Dermis blood vessel endothelial cell (primary cell): ENCODE results near the gene ZNF827. TPM values are rescaled to one million over a fixed set of nuclear protein-coding genes. Genes with fewer than 3 reads are reported as not detected.

Source experiments
- DNase-seq: peaks from one replicate; pipeline ENCODE4 v3.0.0; 2010
- total RNA-seq: library from RNA; depleted of rRNA; stranded (reverse); fragments of >200 nt; gene quantifications from 2 replicates; pipeline ENCODE4 v1.2.3, GENCODE V29; 2014

The ZNF827 gene
- total RNA-seq, 1 donor from 2014 or later, result 4.4 TPM

DNA sequence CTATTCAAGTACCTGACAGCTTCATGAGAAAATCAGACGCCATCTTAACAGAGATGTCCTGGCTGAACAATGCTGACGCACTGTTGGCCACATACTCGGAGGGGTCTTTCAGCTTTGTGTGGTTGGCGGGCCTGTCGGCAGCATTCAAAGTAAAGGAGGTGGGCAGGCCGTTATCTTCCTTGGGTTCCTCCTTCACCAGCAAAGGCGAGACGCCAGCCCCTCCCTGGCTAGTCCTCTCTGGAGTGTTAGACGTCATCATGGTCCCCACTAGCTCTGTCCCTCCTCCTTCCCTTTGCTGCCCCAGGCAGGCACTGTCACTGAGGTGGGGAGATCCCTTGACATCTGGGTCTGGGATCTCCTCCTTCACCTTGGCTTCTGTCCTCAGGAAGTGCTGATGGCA is 53.0 kb downstream of the ZNF827 start:
- DNase-seq, result no peak

DNA sequence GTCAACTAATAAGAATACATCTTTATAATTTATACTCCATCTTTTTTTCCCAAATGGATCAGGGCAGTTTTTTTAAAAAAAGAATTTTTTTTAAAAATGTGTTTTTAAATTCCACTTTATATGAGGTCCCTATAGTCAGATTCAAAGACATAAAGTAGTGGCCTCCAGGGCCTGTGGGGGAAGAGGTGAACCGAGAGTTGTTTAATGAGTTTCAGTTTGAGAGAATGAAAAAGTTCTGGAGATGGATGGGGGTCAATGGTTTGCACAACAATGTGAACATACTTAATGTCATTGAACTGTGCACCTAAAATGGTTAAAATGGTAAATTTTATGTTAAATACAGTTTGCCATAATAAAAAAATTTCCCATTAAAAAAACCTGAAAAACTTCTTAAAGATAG is 53.8 kb downstream of the ZNF827 start:
- DNase-seq, result no peak

- DNase-seq, result no peak
Measured at GRCh38 chr4:145883101-145883694, 55.4 kb downstream of the ZNF827 start.

- no peak for DNase-seq
Measured at GRCh38 chr4:145882604-145883003, 56.0 kb downstream of the ZNF827 start.

DNA sequence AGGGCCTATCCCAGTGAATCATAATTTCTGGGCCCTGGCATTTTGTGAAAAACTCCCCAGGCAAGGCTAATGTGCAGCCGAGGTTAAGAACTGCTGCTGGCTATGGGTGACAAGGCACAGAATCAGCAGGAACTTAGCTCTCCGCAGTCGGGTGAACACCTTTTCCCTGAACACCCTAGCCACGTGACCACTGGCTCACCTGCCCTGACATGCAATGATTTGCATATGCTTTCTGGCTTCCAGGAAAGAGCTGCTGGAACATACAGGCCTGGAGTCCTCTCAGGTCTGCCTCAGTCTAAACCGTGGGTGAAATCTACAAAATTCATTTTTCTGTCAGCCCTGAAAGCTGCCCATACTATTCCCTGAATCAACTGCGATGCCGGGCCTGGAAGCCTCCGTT is 56.6 kb downstream of the ZNF827 start:
- DNase-seq, result no peak

DNA sequence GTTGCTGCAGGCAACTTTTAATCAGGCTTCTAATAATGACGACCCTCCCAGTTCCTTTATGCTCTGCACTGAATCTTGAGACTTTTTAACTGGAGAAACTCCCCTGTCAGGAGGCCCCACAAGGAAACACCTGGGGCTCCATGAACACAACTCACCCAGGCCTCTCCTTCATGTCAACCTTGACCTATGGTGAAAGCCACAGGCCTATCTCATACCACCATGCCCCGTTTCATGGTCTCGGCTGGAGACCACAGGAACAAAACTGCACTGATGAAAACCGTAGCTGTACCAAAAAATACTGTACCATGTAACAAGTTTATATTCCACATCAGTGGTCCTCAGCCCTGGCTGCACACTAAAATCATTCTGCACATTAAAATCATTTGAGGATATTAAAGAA is 57.0 kb downstream of the ZNF827 start:
- DNase-seq, result no peak

GRCh38 chr4:145880355-145880960 is 58.2 kb downstream of the ZNF827 start:
- no peak for DNase-seq

DNA sequence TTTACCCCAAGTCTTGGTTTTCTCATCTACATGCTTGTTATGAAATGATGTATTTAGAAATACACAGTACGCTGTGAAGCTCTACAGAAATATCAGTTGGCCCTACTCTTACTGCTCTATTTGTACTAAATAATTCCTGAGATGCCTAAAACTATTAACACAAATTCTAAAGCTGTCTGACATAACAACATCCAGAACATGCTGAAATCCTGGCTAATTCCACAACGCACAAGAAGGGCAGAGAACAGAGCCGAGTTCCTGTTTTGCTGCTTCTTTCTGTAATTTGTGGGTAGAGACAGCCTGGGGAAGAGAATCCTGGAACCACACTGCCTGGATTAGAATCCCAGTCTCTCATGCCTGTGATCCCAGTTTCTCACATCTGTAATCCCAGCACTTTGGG is 59.0 kb downstream of the ZNF827 start:
- no peak for DNase-seq

- DNase-seq, result peak; percentile 47
Measured at GRCh38 chr4:145878501-145879435, 59.9 kb downstream of the ZNF827 start.

- no peak for DNase-seq
Measured at GRCh38 chr4:145876531-145877180, 62.0 kb downstream of the ZNF827 start.

DNA sequence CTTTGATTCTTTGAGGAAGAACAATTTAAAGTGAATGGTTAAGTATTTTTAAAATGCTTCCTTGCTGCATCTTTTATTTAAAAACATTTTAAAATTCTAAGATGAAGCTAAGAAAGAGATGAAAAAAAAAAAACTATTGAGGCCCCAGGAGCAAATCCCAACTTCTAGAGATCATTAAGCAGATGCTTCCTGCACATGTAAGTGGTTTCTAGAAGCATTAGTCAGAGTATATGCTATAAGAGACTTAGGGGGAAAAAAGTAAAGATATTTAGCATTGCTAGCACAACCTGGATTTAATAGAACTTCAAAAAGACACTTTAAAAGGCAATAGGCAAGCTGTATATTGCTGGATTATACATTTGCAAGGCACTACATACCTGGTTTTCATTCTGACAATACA is 64.7 kb downstream of the ZNF827 start:
- no peak for DNase-seq

DNA sequence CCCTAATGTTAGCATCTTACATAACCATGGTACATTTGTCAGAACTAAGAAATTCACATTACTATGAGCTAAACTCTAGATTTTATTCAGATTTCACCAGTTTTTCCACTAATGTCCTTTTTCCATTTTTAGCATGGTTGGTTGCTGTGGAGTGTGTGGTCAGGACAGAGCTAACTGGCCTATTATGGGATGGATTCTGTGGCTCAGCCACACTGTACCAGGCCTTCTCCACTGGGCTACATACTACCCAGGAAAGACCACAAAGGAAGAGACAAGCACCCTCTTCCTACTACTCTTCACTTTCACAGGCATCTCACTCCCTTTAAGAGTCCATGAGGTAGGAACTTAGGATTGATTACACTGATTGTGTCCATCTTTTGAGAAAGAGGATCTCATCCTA is 67.4 kb downstream of the ZNF827 start:
- DNase-seq, result no peak

GRCh38 chr4:145870155-145871020 is 68.2 kb downstream of the ZNF827 start:
- DNase-seq, result no peak

GRCh38 chr4:145868637-145869409 is 69.8 kb downstream of the ZNF827 start:
- DNase-seq, result peak; percentile 35

DNA sequence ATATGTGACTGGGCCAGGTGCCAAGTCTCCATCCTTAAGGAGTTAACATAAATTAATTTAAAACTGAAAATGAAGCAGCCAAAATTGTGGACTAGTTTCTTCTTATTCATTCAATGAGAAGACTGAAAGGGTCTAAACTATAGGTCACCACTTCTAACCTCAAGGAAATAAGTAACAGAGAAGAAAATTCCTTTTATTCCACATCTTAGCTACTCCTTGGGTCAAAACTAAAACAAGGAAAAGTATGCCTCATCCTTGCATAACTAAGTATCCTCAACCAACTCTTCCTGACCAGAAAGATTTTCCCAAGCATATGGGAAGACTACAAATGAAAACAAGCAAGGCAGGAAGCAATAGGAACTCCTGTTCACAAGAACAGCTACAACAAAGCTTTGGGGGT is 71.2 kb downstream of the ZNF827 start:
- peak; percentile 40 for DNase-seq

- DNase-seq, result no peak
Measured at GRCh38 chr4:145866991-145867390, 71.6 kb downstream of the ZNF827 start.

GRCh38 chr4:145865274-145865941 is 73.2 kb downstream of the ZNF827 start:
- no peak for DNase-seq

DNA sequence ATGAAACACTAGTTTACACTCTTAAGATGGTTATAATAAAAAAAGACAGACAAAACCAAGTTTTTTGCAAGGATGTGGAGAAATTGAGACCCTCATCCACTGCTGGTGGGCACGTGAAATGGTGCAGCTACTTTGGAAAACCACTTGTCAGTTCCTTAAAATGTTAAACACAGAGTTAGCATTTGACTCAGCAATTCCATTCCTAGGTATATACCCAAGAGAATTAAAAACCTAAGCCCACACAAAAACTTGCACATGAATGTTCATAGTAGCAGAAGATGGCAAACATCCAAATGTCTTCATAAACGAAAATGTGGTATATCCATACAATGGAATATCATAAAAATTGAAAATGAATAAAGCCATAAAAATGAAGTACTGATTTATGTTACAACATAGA is 75.4 kb downstream of the ZNF827 start:
- DNase-seq, result no peak

GRCh38 chr4:145861336-145862318 is 77.0 kb downstream of the ZNF827 start:
- DNase-seq, result no peak

GRCh38 chr4:145860897-145861296 is 77.7 kb downstream of the ZNF827 start:
- DNase-seq, result no peak
